Neuronal stem cell (in vitro differentiated cells): ENCODE results near the gene CYB5R4.

Experiments used
- DNase-seq: peaks from one replicate; pipeline ENCODE4 v3.0.0-alpha.2; 2013; ENCODE audit warnings: low spot score
- H2AFZ ChIP-seq: one replicate; pipeline ENCODE4 v1.6.1; 2013; ENCODE audit warnings: mild to moderate bottlenecking, low read length, inconsistent platforms
- H2AK5ac ChIP-seq: 2 replicates; pipeline ENCODE4 v1.6.1; 2013; ENCODE audit warnings: low read depth, mild to moderate bottlenecking, inconsistent platforms, low read length, moderate library complexity, mixed read lengths
- H2BK120ac ChIP-seq: 2 replicates; pipeline ENCODE4 v1.6.1; 2013; ENCODE audit warnings: low read depth, mild to moderate bottlenecking, inconsistent platforms, low read length, moderate library complexity, mixed read lengths
- H2BK12ac ChIP-seq: one replicate; pipeline ENCODE4 v1.6.1; 2013; ENCODE audit warnings: low read length, inconsistent platforms
- H2BK15ac ChIP-seq: 2 replicates; pipeline ENCODE4 v1.6.1; 2013; ENCODE audit warnings: mild to moderate bottlenecking, low read length, inconsistent platforms, mixed read lengths
- H2BK5ac ChIP-seq: one replicate; pipeline ENCODE4 v1.6.1; 2013; ENCODE audit warnings: inconsistent platforms, mild to moderate bottlenecking, low read length, moderate library complexity
- H3K14ac ChIP-seq: one replicate; pipeline ENCODE4 v1.6.1; 2013; ENCODE audit warnings: low read length, inconsistent platforms
- H3K18ac ChIP-seq: 2 replicates; pipeline ENCODE4 v1.6.1; 2013; ENCODE audit warnings: low read length, inconsistent platforms
- H3K23ac ChIP-seq: 2 replicates; pipeline ENCODE4 v1.6.1; 2013; ENCODE audit warnings: low read depth, mild to moderate bottlenecking, mixed read lengths, low read length, inconsistent platforms; ENCODE audit not compliant: poor library complexity
- H3K27ac ChIP-seq: replicated peaks from 3 replicates; pipeline ENCODE4 v1.5.1; 2013; ENCODE audit warnings: low read length, inconsistent platforms
- H3K27me3 ChIP-seq, 3 experiments: 2 replicates each; pipeline ENCODE4 v1.6.1; 2013; ENCODE audit warnings: low read length in 3 of 3, mild to moderate bottlenecking in 2 of 3, inconsistent platforms in 1 of 3, low read depth in 1 of 3, mixed read lengths in 1 of 3, moderate library complexity in 1 of 3; ENCODE audit not compliant: control insufficient read depth in 3 of 3, insufficient read depth in 3 of 3
- H3K36me3 ChIP-seq, 2 donors: replicated peaks in 1 of 2; 2 replicates each; pipeline ENCODE4 v1.6.1; 2013; ENCODE audit warnings: low read length in 2 of 2; ENCODE audit not compliant: control insufficient read depth in 2 of 2, insufficient read depth in 2 of 2
- H3K4ac ChIP-seq: 2 replicates; pipeline ENCODE4 v1.6.1; 2013; ENCODE audit warnings: inconsistent platforms, mild to moderate bottlenecking, low read length, moderate library complexity
- H3K4me1 ChIP-seq, 2 donors: 1 replicate in 1 of 2; 2 replicates in 1 of 2; pipeline ENCODE4 v1.6.1; 2013; ENCODE audit warnings: low read length in 2 of 2, low read depth in 1 of 2; ENCODE audit not compliant: control insufficient read depth in 2 of 2, insufficient read depth in 1 of 2
- H3K4me2 ChIP-seq: one replicate; pipeline ENCODE4 v1.6.1; 2013; ENCODE audit warnings: mild to moderate bottlenecking, low read length, inconsistent platforms; ENCODE audit not compliant: insufficient read depth, poor library complexity, severe bottlenecking
- H3K4me3 ChIP-seq, 2 donors: 2 replicates each; pipeline ENCODE4 v1.5.1; 2013; ENCODE audit warnings: low read length in 2 of 2, mild to moderate bottlenecking in 2 of 2, inconsistent platforms in 1 of 2, moderate library complexity in 1 of 2
- H3K79me1 ChIP-seq: one replicate; pipeline ENCODE4 v1.6.1; 2013; ENCODE audit warnings: low read depth, mild to moderate bottlenecking, inconsistent platforms, low read length, moderate library complexity
- H3K9ac ChIP-seq: one replicate; pipeline ENCODE4 v1.6.1; 2013; ENCODE audit warnings: mild to moderate bottlenecking, low read depth, low read length, inconsistent platforms; ENCODE audit not compliant: poor library complexity
- H3K9me3 ChIP-seq, 2 donors: replicated peaks in 1 of 2; 2 replicates each; pipeline versions ENCODE3 to v1.6.1; 2013; ENCODE audit warnings: low read length in 2 of 2, mild to moderate bottlenecking in 2 of 2, inconsistent platforms in 1 of 2, low read depth in 1 of 2, mixed read lengths in 1 of 2, moderate library complexity in 1 of 2; ENCODE audit not compliant: control insufficient read depth in 2 of 2, insufficient read depth in 1 of 2
- H4K8ac ChIP-seq: one replicate; pipeline ENCODE4 v1.6.1; 2013; ENCODE audit warnings: low read depth, mild to moderate bottlenecking, inconsistent platforms, low read length, moderate library complexity
- H4K91ac ChIP-seq: one replicate; pipeline ENCODE4 v1.6.1; 2013; ENCODE audit warnings: low read length, low read depth, mild to moderate bottlenecking, inconsistent platforms; ENCODE audit not compliant: poor library complexity
- WGBS, 2 donors: extraction: QIAGEN DNeasy Blood & Tissue Kit; methylation state at CpG; one replicate each; pipeline ENCODE4 v1.1.7; 2013; ENCODE audit warnings: missing lambda C conversion rate in 2 of 2, mixed read lengths in 1 of 2; ENCODE audit not compliant: insufficient read length in 2 of 2, insufficient replicate concordance in 1 of 2; ENCODE audit errors: extremely low coverage in 2 of 2; 5-methylcytosine and 5-hydroxymethylcytosine counted together

Gene CYB5R4

GRCh38 chr6:83885984-83886383 lies 26.5 kb downstream of the CYB5R4 start:
- H3K4ac ChIP-seq, result no peak overlapping the region
- no peaks in the 10 kb centered on the region for H3K27me3 ChIP-seq
- WGBS, 2 donors, result no CpG with 5 or more reads among the region's 2 CpGs
- no peak overlapping the region for H2BK120ac ChIP-seq
- H4K8ac ChIP-seq, result no peak overlapping the region
- H3K23ac ChIP-seq, result no peak overlapping the region
- no peak overlapping the region for H3K4me2 ChIP-seq
- no peak overlapping the region for H3K27ac ChIP-seq
- H3K4me1 ChIP-seq, result no peaks in the 10 kb centered on the region
- no peak overlapping the region for H2AFZ ChIP-seq
- peaks cover 0 to 3% of the 10 kb centered on the region in 2 donors for H3K9me3 ChIP-seq
- H3K4me3 ChIP-seq, result no peak overlapping the region
- no peak overlapping the region for H3K18ac ChIP-seq
- no peaks in the 10 kb centered on the region for H3K79me1 ChIP-seq
- no peak overlapping the region for H3K14ac ChIP-seq
- H3K9ac ChIP-seq, result no peak overlapping the region
- no peak overlapping the region for H2BK15ac ChIP-seq
- no peak overlapping the region for H4K91ac ChIP-seq
- no peak for DNase-seq
- no peak overlapping the region for H2AK5ac ChIP-seq
- no peaks in the 10 kb centered on the region for H3K36me3 ChIP-seq
- no peak overlapping the region for H2BK12ac ChIP-seq
- H2BK5ac ChIP-seq, result no peak overlapping the region

GRCh38 chr6:83889621-83890020 lies 30.1 kb downstream of the CYB5R4 start:
- no CpG with 5 or more reads among the region's 1 CpG for WGBS, 2 donors
- H4K91ac ChIP-seq, result no peak overlapping the region
- H3K4me2 ChIP-seq, result no peak overlapping the region
- no peak overlapping the region for H2AK5ac ChIP-seq
- no peak overlapping the region for H2BK12ac ChIP-seq
- peaks cover 0 to 3% of the 10 kb centered on the region in 2 donors for H3K9me3 ChIP-seq
- H3K4me1 ChIP-seq, result no peaks in the 10 kb centered on the region
- no peak overlapping the region for H2BK15ac ChIP-seq
- no peaks in the 10 kb centered on the region for H3K79me1 ChIP-seq
- H3K4ac ChIP-seq, result no peak overlapping the region
- no peak overlapping the region for H3K18ac ChIP-seq
- H2BK120ac ChIP-seq, result no peak overlapping the region
- H3K36me3 ChIP-seq, result no peaks in the 10 kb centered on the region
- no peak overlapping the region for H3K9ac ChIP-seq
- no peak overlapping the region for H2AFZ ChIP-seq
- H3K14ac ChIP-seq, result no peak overlapping the region
- no peak overlapping the region for H2BK5ac ChIP-seq
- no peak overlapping the region for H3K4me3 ChIP-seq
- H3K27ac ChIP-seq, result no peak overlapping the region
- H3K27me3 ChIP-seq, result no peaks in the 10 kb centered on the region
- DNase-seq, result no peak
- no peak overlapping the region for H4K8ac ChIP-seq
- H3K23ac ChIP-seq, result no peak overlapping the region

DNA sequence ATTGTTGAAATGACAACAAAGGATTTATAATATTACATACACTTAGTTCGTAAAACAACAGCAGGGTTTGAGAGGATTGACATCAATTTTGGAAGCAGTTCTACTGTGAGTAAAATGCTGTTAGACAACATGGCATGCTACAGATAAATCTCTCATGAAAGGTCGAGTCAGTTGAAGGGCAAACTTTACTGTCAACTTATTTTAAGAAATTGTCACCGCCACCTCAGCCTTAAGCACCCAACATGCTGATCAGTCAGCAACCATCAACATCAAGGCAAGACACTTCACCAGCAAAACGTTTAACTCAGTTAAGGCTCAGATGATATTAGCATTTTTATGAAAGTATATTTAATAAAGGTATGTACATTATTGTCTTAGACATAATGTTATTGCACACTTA lies 31.0 kb downstream of the CYB5R4 start:
- no peak overlapping the region for H3K14ac ChIP-seq
- no peaks in the 10 kb centered on the region for H3K27me3 ChIP-seq
- no peak overlapping the region for H2AFZ ChIP-seq
- no peak overlapping the region for H3K4ac ChIP-seq
- no peak overlapping the region for H2AK5ac ChIP-seq
- no peak overlapping the region for H3K27ac ChIP-seq
- no peaks in the 10 kb centered on the region for H3K4me1 ChIP-seq
- H3K79me1 ChIP-seq, result no peaks in the 10 kb centered on the region
- H2BK12ac ChIP-seq, result no peak overlapping the region
- H3K4me3 ChIP-seq, result no peak overlapping the region
- no peak overlapping the region for H2BK120ac ChIP-seq
- H4K91ac ChIP-seq, result no peak overlapping the region
- H4K8ac ChIP-seq, result no peak overlapping the region
- H2BK15ac ChIP-seq, result no peak overlapping the region
- WGBS, 2 donors, result no CpG with 5 or more reads among the region's 4 CpGs
- no peak for DNase-seq
- H3K4me2 ChIP-seq, result no peak overlapping the region
- no peak overlapping the region for H3K23ac ChIP-seq
- H3K9me3 ChIP-seq, result peaks cover 0 to 3% of the 10 kb centered on the region in 2 donors
- no peak overlapping the region for H3K18ac ChIP-seq
- H2BK5ac ChIP-seq, result no peak overlapping the region
- no peak overlapping the region for H3K9ac ChIP-seq
- H3K36me3 ChIP-seq, result no peaks in the 10 kb centered on the region

GRCh38 chr6:83891586-83891985 lies 32.1 kb downstream of the CYB5R4 start:
- DNase-seq, result no peak
- Histone ChIP-seq H3K27ac (no peak overlapping the region), H3K79me1 (no peaks in the 10 kb centered on the region), H4K8ac (no peak overlapping the region), H2BK12ac (no peak overlapping the region), H3K9ac (no peak overlapping the region), H2BK15ac (no peak overlapping the region), H3K23ac (no peak overlapping the region), H3K18ac (no peak overlapping the region), H3K36me3 (no peaks in the 10 kb centered on the region), H3K4me2 (no peak overlapping the region), H3K4me1 (no peaks in the 10 kb centered on the region), H3K9me3 (peaks cover 0 to 3% of the 10 kb centered on the region in 2 donors), H3K27me3 (no peaks in the 10 kb centered on the region), H3K4me3 (no peak overlapping the region), H2BK120ac (no peak overlapping the region), H4K91ac (no peak overlapping the region), H3K4ac (no peak overlapping the region), H2AFZ (no peak overlapping the region), H2BK5ac (no peak overlapping the region), H3K14ac (no peak overlapping the region), H2AK5ac (no peak overlapping the region)
- no CpG with 5 or more reads among the region's 4 CpGs for WGBS, 2 donors
